ENCODE measurements around the gene EPN1. TPM values are rescaled to one million over a fixed set of nuclear protein-coding genes. Genes with fewer than 3 reads are reported as not detected.

The EPN1 gene
- polyA plus RNA-seq, 1 of the 3 experiments (the other 2 are of a cell fraction): 134 TPM

DNA sequence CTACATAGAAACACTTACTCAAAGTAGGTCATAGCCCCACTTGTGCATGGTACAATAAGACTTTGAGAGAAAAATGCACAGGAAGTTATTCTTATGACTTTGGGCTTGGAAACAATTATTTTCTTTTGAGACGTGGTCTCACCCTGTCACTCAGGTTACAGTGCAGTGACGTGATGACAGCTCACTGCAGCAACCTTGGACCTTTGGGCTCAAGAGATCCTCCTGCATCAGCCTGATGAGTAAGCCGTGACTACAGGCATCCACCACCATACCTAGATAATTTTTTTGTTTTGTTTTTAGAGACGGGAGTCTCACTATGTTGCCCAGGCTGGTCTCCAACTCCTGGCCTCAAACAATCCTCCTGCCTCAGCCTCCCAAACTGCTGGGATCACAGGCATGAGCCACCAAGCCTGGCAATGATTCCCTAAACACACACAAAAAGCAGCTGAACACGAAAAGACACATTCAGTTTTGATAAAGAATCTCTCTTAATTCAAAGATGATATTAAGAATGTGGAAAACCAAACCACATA is 45.3 kb downstream of the EPN1 start:
- no peak overlapping the region for H3K4me2 ChIP-seq
- H3K79me2 ChIP-seq (ENCODE audit: insufficient read depth): no peaks in the 10 kb centered on the region
- CTCF ChIA-PET: no interaction called here
- no peak for DNase-seq
- H3K36me3 ChIP-seq (replicated peaks in 1 of 2; ENCODE audit: control insufficient read depth in 1 of 2, insufficient read depth in 2 of 2, low read length in 1 of 2): no peaks in the 10 kb centered on the region
- no peaks in the 10 kb centered on the region for H3F3A ChIP-seq (replicated peaks; ENCODE audit: insufficient read depth)
- H2AFZ ChIP-seq (ENCODE audit: low read depth): no peak overlapping the region
- peaks cover 49% of the 10 kb centered on the region; the same call in 1 of the 2 replicates for H3K27me3 ChIP-seq (ENCODE audit: insufficient read depth)
- WGBS (ENCODE audit: low lambda C conversion rate): 0% methylated on average over 5 of the region's 5 CpGs
- H3K9ac ChIP-seq: no peak overlapping the region
- no peaks in the 10 kb centered on the region for H3K9me2 ChIP-seq
- H3K4me1 ChIP-seq (ENCODE audit: control insufficient read depth in 1 of 2, insufficient read depth in 2 of 2, low read depth in 1 of 2, low read length in 1 of 2): no peaks in the 10 kb centered on the region
- H3K4me3 ChIP-seq (ENCODE audit: low read depth in 2 of 2, low read length in 1 of 2): no peak overlapping the region
- no peaks in the 10 kb centered on the region for H4K20me1 ChIP-seq (ENCODE audit: insufficient read depth)
- H3K27ac ChIP-seq (ENCODE audit: low read depth in 2 of 2, low read length in 1 of 2): no peak overlapping the region
- POLR2A ChIA-PET: no interaction called here
- TF ChIP-seq CHD2 (IDR thresholded peaks at IDR 0.05; ENCODE audit: low read length, partially characterized antibody) (no peak), NRF1 (IDR thresholded peaks at IDR 0.05; ENCODE audit: low read depth, low read length) (no peak), TAF1 (IDR thresholded peaks at IDR 0.05; ENCODE audit: borderline replicate concordance, low read depth, low read length) (no peak), TEAD4 (IDR thresholded peaks at IDR 0.05; ENCODE audit: borderline replicate concordance, insufficient read depth) (no peak), RFX5 (IDR thresholded peaks at IDR 0.05; ENCODE audit: low read length) (no peak), ELF1 (IDR thresholded peaks at IDR 0.05) (no peak)
- TF ChIP-seq, protein P1, sequence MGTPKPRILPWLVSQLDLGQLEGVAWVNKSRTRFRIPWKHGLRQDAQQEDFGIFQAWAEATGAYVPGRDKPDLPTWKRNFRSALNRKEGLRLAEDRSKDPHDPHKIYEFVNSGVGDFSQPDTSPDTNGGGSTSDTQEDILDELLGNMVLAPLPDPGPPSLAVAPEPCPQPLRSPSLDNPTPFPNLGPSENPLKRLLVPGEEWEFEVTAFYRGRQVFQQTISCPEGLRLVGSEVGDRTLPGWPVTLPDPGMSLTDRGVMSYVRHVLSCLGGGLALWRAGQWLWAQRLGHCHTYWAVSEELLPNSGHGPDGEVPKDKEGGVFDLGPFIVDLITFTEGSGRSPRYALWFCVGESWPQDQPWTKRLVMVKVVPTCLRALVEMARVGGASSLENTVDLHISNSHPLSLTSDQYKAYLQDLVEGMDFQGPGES (IDR thresholded peaks at IDR 0.05; ENCODE audit: low read depth, low read length): no peak
- TF ChIP-seq, protein P2, sequence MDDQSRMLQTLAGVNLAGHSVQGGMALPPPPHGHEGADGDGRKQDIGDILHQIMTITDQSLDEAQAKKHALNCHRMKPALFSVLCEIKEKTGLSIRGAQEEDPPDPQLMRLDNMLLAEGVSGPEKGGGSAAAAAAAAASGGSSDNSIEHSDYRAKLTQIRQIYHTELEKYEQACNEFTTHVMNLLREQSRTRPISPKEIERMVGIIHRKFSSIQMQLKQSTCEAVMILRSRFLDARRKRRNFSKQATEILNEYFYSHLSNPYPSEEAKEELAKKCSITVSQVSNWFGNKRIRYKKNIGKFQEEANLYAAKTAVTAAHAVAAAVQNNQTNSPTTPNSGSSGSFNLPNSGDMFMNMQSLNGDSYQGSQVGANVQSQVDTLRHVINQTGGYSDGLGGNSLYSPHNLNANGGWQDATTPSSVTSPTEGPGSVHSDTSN (IDR thresholded peaks at IDR 0.05): no peak
- TF ChIP-seq, protein P3, sequence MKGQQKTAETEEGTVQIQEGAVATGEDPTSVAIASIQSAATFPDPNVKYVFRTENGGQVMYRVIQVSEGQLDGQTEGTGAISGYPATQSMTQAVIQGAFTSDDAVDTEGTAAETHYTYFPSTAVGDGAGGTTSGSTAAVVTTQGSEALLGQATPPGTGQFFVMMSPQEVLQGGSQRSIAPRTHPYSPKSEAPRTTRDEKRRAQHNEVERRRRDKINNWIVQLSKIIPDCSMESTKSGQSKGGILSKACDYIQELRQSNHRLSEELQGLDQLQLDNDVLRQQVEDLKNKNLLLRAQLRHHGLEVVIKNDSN (IDR thresholded peaks at IDR 0.05; ENCODE audit: borderline replicate concordance, low read depth): no peak
- TF ChIP-seq, protein P4, sequence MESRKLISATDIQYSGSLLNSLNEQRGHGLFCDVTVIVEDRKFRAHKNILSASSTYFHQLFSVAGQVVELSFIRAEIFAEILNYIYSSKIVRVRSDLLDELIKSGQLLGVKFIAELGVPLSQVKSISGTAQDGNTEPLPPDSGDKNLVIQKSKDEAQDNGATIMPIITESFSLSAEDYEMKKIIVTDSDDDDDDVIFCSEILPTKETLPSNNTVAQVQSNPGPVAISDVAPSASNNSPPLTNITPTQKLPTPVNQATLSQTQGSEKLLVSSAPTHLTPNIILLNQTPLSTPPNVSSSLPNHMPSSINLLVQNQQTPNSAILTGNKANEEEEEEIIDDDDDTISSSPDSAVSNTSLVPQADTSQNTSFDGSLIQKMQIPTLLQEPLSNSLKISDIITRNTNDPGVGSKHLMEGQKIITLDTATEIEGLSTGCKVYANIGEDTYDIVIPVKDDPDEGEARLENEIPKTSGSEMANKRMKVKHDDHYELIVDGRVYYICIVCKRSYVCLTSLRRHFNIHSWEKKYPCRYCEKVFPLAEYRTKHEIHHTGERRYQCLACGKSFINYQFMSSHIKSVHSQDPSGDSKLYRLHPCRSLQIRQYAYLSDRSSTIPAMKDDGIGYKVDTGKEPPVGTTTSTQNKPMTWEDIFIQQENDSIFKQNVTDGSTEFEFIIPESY (IDR thresholded peaks at IDR 0.05; ENCODE audit: borderline replicate concordance, low read depth): no peak
- no peaks in the 10 kb centered on the region for H3K9me3 ChIP-seq

DNA sequence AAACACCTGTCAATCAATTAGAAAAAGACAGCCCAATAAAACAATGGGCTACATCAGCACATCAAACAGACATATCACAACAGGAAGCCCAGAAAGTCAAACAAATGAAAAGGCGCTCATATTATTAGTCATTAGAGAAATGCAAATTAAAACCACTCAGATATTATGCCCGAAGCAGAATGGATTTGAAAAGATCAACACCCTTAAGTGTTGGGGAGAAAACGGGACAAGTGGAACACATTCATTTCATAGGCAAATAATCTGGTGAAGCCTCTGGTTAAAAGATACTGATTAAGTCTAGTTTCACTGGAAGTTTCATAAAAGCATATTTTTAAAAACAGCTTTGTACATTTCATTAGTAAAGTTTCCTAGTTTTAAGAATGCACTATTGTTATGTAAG is 45.8 kb downstream of the EPN1 start:
- Histone ChIP-seq H3K9ac (no peak overlapping the region), H3K36me3 (replicated peaks in 1 of 2; ENCODE audit: control insufficient read depth in 1 of 2, insufficient read depth in 2 of 2, low read length in 1 of 2) (no peaks in the 10 kb centered on the region), H3K27ac (ENCODE audit: low read depth in 2 of 2, low read length in 1 of 2) (no peak overlapping the region), H3F3A (replicated peaks; ENCODE audit: insufficient read depth) (no peaks in the 10 kb centered on the region), H3K4me2 (no peak overlapping the region), H3K4me1 (ENCODE audit: control insufficient read depth in 1 of 2, insufficient read depth in 2 of 2, low read depth in 1 of 2, low read length in 1 of 2) (no peaks in the 10 kb centered on the region), H3K79me2 (ENCODE audit: insufficient read depth) (no peaks in the 10 kb centered on the region), H3K9me3 (no peaks in the 10 kb centered on the region), H4K20me1 (ENCODE audit: insufficient read depth) (no peaks in the 10 kb centered on the region), H3K9me2 (no peaks in the 10 kb centered on the region), H2AFZ (ENCODE audit: low read depth) (no peak overlapping the region), H3K27me3 (ENCODE audit: insufficient read depth) (peaks cover 50% of the 10 kb centered on the region; the same call in 1 of the 2 replicates), H3K4me3 (ENCODE audit: low read depth in 2 of 2, low read length in 1 of 2) (no peak overlapping the region)
- TF ChIP-seq NRF1 (IDR thresholded peaks at IDR 0.05; ENCODE audit: low read depth, low read length): no peak
- no peak for TF ChIP-seq RFX5 (IDR thresholded peaks at IDR 0.05; ENCODE audit: low read length)
- no peak for TF ChIP-seq RAD21 (IDR thresholded peaks at IDR 0.05; ENCODE audit: low read length)
- TF ChIP-seq RXRA (IDR thresholded peaks at IDR 0.05; ENCODE audit: borderline replicate concordance, low read depth): no peak
- no peak for TF ChIP-seq POLR2AphosphoS5 (IDR thresholded peaks at IDR 0.05; ENCODE audit: low read depth, low read length)
- no peak for TF ChIP-seq FOXM1 (IDR thresholded peaks at IDR 0.05; ENCODE audit: low read depth)
- no peak for TF ChIP-seq TCF12 (IDR thresholded peaks at IDR 0.05)
- TF ChIP-seq TAF1 (IDR thresholded peaks at IDR 0.05; ENCODE audit: borderline replicate concordance, low read depth, low read length): no peak
- TF ChIP-seq MEF2A (IDR thresholded peaks at IDR 0.05; ENCODE audit: borderline replicate concordance, low read depth): no peak
- TF ChIP-seq, protein P3 (IDR thresholded peaks at IDR 0.05; ENCODE audit: borderline replicate concordance, low read depth): no peak
- TF ChIP-seq, protein P5, sequence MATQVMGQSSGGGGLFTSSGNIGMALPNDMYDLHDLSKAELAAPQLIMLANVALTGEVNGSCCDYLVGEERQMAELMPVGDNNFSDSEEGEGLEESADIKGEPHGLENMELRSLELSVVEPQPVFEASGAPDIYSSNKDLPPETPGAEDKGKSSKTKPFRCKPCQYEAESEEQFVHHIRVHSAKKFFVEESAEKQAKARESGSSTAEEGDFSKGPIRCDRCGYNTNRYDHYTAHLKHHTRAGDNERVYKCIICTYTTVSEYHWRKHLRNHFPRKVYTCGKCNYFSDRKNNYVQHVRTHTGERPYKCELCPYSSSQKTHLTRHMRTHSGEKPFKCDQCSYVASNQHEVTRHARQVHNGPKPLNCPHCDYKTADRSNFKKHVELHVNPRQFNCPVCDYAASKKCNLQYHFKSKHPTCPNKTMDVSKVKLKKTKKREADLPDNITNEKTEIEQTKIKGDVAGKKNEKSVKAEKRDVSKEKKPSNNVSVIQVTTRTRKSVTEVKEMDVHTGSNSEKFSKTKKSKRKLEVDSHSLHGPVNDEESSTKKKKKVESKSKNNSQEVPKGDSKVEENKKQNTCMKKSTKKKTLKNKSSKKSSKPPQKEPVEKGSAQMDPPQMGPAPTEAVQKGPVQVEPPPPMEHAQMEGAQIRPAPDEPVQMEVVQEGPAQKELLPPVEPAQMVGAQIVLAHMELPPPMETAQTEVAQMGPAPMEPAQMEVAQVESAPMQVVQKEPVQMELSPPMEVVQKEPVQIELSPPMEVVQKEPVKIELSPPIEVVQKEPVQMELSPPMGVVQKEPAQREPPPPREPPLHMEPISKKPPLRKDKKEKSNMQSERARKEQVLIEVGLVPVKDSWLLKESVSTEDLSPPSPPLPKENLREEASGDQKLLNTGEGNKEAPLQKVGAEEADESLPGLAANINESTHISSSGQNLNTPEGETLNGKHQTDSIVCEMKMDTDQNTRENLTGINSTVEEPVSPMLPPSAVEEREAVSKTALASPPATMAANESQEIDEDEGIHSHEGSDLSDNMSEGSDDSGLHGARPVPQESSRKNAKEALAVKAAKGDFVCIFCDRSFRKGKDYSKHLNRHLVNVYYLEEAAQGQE (IDR thresholded peaks at IDR 0.05; ENCODE audit: low read depth, low read length): no peak
- no peak for TF ChIP-seq EZH2phosphoT487 (IDR thresholded peaks at IDR 0.05; ENCODE audit: borderline replicate concordance, low read depth)
- DNase-seq: no peak
- WGBS (ENCODE audit: low lambda C conversion rate): 1% methylated on average over 3 of the region's 3 CpGs
- ChIA-PET CTCF (no interaction called here), POLR2A (no interaction called here)

All from SK-N-SH (cell line).